ENCODE data around the gene SLC7A5.
"Not testable (repeated sequence)": the region's sequence is repeated elsewhere in the genome, so short reads cannot be mapped to it uniquely, and the experiment has no call there.

SLC7A5 gene

DNA sequence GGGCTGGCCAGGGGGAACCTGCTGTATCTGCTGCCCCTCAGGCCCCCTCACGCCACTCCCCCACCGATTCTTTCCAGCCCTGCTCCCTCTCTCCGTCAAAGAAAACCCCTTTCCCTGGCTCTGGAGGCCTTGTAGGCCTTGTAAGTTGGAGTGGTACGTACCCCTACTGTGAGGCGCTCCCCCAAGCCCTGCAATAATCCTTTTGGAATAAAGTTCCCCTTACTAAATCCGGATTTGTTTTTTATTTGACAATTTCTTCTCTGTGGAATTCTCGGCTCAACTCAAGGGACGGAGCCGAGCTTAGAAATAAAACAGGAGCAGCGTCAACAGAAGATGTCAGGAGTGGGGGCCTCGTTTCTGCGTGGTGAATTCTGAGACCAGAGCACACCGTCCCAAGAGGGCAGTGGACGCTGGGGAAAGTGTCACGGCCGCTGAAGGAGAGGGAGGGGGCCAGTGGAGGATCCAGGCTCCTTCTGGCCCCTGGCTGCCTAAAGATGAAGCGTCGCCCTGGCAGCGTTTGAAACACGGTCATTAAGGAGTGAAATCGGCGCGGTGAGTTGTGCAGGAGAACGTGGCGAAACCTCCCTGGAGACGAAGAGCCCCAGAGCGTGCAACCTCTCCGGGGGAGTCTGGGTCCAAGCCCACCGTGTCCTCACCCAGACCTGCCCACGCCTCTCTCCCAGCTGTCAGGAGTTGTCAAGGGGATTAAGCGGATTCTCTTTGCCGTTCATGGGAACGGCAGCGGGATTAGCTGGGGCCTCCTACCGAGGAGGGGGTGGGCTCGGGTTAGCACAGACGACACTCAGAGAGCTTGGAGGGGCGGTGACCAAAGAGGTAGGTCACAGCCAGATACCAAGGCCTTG lies 47.0 kb downstream of the SLC7A5 start:
- DNase-seq (ENCODE audit: low read depth in 2 of 2), result no peak

DNA sequence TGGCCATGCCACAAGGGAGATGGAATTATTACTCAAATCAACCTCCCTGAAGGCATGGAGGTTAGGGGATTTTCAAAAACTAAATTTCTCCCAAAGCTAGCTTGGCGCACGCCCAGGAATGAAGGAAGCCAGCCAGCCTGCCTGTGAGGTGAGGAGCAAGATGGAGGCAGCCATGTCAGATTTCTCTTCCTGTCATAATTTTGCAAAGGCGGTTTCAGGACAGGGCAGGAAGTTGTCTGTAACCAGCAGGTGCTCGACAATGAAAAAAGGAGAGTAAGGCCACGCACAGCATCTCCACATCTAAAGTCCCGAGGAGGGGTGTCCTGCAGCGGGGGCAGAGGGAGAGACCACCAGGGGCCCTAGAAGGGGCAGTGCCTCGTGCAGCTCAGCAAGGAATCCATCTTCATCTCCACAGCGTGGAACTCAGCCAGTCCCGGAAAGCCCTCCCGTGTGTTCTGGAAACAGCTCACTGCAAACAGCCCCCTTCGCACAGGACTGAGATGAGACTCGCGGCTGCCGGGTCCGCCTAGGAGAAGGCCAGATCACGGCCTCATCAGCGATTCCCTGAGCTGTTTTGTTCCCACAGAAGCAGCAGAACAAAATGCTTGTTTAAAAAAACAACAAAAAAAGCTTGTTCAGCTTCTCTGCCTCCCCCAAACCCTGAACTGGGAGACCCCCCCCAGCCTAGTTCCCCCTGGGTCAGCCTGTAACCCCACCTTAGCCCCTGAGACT lies 47.8 kb downstream of the SLC7A5 start:
- no peak for DNase-seq (ENCODE audit: low read depth in 2 of 2)

DNA sequence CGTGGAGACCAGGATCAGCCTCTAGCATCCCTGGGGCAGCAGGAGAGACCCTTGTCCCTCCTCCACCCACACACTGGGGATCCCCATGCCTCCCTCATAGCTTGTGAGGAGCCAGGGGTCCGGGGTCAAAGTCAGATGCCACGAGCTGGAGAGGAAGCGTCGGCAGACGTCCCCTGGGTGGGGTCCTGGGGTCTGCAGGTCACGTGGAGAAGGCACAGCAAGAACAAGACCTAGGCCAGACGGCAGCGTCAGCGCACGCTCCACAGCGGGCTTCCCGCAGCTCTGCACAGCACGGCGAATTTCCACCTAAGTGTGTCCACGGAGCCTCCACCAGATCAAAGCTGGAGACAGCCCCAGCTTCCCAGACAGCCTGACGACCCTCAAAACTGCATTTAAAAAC lies 49.3 kb downstream of the SLC7A5 start:
- no peak for DNase-seq (ENCODE audit: low read depth in 2 of 2)

DNA sequence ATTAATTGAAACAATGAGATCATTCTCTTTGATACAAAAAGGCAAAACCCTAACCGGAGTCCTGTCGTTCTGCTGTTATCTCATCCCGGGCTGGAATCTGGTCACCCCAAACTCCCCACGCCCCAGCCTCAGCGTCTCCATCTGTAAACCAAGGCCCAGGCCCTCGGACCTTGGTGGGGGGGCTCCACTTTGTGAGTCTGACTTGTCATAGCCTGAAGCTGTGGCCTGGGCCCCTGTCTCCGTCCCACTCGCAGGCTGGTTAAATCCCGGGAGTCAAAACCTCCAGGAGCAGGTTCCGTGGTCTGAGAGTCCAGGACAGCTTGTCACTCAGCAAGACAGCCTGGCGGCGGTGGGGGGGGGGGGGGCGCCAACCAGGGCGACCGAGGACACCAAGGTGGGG lies 50.0 kb downstream of the SLC7A5 start:
- DNase-seq (ENCODE audit: low read depth in 2 of 2), result no peak

DNA sequence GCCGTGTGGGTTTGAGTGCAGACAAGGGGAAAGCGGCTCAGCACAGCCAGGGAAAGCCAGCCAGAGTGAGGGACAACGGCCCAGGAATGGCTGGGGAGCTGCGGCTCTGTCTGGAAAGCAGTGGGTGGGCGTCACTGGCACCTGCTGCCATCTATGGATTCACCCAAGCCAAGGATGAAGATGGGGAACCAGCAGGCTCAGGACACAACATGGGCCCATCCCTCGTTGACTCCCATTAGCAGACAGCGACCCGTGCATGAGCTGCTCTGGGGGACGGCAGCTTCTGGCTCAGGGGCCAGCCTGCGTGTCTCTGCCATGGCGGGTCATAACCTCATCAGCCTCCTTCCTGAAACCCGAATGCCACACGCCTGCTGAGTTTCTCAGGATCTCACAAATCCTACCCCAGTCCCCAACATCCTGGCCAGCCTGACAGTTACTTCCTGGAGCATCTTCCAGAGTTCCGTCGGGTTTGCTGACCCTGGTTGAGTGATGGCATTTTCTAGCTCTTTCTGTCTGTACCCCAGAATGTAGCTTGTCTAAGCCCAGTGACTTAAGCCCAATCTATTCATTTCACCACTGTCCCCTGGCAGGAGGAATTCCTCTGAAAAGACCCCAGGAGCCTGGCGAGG lies 50.7 kb downstream of the SLC7A5 start:
- DNase-seq (ENCODE audit: low read depth in 2 of 2), result no peak

DNA sequence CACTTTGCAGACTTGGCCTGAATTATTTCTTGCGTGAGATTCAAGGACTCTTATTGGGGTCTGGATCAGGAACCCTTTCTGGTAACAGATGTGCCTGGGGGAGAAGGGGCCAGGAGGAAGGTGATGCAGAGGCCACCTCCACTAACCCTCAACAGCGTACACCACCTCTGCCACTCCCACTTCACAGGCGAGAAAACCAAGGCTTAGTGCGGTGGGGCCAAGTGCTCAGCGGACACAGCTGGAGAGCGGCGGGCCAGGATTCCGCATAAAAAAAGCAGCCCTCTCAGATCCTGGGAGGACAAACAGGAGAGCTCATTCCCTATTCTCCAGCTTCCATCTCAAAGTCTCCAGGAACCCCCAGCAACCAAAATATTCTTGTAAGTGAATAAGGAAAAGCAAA lies 51.4 kb downstream of the SLC7A5 start:
- DNase-seq (ENCODE audit: low read depth in 2 of 2), result no peak

DNA sequence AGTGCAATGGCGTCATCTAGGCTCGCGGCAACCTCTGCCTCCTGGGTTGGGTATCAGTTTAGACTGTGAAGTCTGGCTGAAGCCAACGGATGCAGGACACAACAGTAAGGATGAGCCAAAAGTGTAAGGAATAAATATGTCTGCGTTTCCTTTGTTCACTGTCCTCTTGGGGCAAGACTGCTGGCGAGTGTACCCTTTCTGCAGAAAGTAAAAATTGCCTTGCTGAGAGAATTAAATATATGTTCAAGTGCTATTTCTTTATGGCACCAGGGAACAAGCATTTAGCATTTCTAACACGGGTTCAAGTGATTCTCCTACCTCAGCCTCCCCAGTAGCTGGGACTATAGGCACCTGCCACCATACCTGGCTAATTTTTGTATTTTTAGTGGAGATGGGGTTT lies 51.9 kb downstream of the SLC7A5 start:
- not testable (repeated sequence) for DNase-seq (ENCODE audit: low read depth in 2 of 2)

DNA sequence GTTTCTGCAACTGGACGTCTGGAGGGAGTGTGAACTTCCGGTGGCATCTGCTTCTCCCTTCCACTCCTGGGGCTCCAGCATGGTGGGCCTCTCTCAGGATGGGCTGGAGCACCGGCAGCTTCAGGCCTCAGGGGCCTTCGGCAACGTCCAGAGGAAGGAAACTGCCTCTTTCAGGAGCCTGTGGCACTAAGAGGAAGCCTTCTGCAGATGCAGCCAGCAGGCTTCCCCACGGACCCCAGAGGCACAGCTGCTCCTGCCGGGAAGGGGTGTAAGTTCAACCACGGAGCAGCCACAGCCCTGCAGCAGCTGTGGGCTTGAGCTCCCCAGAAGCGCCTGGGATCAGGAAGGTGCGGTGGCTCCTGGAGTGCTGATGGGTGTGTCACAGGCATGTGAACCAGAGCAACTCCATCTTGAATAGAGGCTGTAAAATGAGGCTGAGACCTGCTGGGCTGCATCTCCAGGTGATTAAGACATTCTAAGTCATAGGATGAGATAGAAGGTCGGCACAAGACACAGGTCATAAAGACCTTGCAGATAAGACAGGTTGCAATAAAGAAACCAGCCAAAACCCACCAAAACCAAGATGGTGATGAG lies 52.7 kb downstream of the SLC7A5 start:
- DNase-seq (ENCODE audit: low read depth in 2 of 2), result no peak

DNA sequence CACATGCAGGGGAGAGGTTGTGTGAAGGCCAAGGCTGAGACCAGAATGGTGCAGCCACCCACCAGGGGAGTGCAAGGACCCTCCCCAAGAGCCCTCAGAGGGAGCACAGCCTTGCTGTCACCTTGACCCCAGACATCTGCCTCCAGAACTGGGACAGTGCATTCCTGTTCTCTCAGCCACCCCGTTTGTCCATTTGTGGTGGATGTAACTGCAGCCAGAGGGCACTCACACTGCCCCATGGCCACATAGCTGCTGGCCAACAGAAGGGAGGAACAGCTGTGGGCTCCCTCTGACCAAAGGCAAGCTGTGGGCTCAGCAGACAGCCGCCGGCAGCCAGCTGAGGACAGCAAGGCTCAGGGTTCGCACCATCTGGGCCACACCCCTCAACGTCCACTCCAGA lies 53.7 kb downstream of the SLC7A5 start:
- DNase-seq (ENCODE audit: low read depth in 2 of 2), result no peak

DNA sequence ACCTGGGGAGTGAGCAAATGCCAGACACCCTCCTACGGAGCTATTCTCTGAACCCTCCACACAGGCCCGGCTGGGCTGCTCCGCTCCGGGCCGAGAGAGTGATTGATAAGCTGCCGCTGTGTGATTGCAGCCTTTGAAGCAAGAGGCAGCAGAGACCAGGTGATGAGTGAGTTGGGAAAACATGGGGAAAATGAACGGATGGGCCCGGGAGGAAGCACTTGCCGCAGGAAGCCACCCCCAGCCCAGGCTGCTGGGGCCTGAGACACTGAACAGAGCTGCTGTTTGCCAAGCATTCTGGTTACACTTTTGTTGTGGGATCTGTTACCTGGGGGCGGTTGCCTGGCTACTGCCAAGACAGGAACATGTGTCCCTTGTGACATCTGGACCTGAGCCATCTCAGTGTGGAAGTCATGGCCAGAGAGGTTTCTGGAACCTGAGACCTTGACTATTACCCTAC lies 57.1 kb downstream of the SLC7A5 start:
- DNase-seq (ENCODE audit: low read depth in 2 of 2), result no peak

DNA sequence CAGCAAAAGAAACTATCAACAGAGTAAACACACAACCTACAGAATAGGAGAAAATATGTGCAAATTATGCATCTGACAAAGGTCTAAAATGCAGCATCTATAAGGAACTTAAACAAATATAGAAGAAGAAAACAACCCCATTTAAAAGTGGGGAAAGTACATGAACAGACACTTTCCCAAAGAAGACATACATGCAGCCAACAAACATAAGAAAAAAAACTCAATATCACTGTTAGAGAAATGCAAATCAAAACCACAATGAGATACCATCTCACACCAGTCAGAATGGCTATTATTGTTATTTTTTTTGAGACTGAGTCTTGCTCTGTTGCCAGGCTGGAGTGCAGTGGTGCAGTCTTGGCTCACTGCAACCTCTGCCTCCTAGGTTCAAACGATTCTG lies 57.9 kb downstream of the SLC7A5 start:
- DNase-seq (ENCODE audit: low read depth in 2 of 2), result not testable (repeated sequence)

DNA sequence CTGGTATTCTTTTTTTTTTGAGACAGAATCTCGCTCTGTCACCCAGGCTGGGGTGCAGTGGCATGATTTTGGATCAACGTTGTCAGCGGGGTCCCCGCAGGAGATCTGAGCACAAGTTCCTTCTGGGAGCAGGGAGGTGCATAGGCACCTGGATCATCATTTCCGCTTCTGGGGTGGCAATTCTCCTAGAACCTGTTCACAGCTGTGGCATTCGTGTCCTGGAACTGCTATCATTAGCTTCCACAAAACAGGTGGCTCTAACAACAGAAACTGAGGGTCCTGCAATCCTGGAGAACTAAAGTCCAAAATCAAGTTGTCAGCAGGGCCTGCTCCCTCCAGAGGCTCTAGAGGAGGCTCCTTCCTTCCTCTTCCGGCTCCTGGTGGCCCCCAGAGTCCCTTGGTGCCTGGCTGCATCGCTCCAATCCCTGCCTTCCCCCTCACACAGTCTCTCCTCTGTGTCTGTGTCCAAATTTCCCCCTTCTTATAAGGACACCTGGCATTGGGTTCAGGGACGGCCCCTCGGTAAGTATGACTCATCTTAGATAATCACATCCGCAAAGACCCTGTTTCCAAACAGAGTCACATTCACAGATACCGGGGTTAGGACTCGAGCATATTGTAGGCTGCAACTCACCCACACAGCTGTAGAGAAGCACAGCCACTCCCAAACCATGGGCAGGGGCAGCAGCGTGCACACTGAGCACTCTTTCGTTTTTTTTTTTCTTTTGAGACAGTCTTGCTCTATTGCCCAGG lies 60.0 kb downstream of the SLC7A5 start:
- DNase-seq (ENCODE audit: low read depth in 2 of 2), result no peak

DNA sequence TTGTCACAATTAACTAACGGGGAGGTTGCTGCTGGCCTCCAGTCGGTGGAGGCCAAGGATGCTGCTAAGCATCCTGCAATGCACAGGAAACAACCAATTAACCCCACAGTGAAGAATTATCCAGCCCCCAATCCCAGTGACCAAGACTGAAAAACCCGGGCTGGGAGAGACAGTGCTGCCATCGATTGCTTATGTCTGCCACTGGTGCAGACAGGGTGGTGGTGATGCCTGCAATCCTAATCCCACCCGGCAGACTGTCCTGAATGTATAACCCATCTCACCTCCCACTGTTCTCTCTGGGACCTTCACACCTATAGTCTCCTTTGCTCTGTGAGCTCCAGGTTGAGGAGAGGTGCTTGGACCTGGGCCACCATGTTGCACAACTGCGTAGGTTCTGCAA lies 61.2 kb downstream of the SLC7A5 start:
- no peak for DNase-seq (ENCODE audit: low read depth in 2 of 2)

DNA sequence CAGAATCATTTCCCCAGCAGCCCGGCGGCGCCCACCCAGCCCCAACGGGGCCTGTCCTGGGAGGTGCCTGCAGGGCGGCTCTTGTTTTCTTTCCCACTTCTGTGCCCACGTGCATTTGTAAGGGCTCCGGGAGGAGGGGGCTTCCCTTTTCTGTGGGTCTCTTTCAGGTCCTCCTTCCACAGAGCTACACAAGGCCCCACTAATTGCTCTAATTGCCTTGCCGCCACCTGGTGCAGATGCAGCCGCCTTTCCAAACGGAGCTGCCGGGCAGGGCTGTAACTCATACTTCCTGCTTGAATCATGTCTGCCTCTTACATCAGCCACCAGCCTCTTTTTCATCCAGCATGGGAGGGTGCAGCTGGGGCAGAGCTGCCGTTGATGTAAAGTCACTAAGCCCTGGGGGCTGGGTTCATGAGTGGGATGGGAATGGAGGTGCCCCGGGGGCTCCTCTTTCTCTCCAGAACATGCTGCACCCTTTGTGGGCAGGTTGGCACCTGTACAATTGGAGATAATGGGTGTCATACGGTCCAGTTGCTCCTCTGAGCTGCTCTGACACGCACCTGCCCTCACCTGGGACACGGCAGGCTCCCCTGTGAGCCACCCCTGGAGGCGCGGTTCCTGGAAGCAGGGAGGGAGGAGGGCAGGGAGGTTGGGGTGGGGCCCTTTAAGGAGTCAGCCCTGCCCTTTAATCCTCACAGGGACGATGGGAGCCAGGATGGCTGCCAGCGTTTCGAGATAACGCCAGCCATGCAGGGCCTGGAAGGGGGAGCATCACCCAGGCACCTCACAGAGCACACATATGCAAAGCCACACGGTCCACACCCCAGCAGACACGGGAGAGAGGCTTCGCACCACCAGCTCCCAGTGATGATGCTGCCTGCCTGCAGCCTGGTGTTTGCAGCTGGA lies 62.4 kb downstream of the SLC7A5 start:
- DNase-seq (ENCODE audit: low read depth in 2 of 2), result no peak

DNA sequence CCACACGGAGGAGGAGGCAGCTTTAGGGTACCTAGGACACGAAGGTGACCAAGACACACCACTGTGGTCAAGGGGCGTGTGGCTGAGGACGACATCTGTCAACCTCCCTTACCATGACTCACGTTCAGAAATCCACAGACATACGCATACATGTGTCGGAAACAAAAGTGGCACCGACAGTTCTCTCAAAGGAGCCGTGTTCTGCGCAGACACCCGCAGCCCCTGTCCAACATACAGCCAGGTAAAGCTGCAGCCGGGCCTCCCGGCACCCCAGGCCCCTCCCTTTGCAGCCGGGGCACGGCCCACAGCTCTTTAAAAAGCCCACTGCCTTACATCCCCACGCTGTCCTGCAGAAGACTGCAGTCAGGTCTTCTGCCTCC lies 63.1 kb downstream of the SLC7A5 start:
- DNase-seq (ENCODE audit: low read depth in 2 of 2), result no peak

DNA sequence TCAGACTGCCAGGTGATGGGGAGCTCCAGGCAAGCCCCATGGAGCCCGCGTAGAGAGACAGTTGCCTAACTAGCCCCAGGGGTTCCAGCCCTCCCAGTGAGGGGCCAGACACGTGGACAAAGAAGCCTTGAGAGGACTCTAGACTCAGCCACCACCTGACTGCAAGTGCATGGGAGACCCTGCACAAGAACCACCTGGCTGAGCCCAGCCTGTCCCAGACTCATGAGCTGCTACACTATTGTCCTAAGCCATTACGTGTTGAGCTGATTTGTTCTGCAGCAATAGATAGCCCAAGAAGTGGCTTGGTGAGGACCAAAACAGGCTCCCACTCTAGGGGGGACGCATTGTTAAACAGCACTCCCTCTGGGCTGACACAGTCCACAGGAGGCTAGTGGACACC lies 65.9 kb downstream of the SLC7A5 start:
- DNase-seq (ENCODE audit: low read depth in 2 of 2), result no peak

DNA sequence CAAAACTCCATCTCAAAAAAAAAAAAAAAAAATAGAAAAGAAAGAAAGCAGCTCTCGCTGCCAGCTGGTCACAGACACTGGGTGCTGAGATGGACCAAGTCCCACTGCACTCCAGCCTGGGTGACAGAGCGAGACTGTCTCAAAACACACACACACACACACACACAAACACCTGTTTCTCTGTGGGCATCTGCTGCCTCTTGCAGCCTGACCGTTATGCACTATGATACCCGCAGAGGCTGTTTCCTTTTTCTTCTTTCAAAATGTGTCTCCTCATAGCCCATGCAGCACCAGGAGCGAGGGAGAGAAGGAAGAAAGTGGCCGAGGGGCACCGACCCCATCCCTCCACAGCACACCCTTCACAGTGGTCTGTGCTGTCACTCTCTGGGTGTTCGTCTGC lies 66.6 kb downstream of the SLC7A5 start:
- no peak for DNase-seq (ENCODE audit: low read depth in 2 of 2)

DNA sequence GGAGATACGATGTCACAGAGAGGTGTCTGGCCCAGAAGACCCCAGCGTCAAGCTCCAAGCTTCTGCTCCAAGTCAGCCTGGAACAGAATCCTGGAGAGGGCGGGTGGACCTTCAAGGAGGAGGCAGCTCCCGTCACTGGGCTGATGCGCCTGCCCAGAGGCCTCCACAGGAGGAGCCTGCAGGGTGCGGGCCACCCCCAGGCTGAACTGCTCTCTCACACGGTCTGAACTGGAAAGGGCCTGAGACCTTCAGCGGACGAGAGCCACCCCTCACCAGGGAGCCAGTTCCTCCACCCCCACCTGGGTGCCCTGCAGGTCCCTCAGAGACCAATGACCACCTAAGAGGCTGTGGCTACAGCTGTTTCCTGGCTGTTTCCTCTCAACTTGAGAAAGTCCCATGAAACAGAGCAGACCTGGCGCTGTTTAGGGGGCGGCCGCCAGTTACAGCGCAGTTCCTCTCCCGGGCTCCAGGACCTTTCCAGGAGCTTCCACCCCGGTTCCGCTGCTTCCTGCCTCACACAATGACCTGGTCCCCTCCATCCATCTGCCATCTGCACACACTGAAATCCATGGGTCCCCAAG lies 67.5 kb downstream of the SLC7A5 start:
- no peak for DNase-seq (ENCODE audit: low read depth in 2 of 2)

DNA sequence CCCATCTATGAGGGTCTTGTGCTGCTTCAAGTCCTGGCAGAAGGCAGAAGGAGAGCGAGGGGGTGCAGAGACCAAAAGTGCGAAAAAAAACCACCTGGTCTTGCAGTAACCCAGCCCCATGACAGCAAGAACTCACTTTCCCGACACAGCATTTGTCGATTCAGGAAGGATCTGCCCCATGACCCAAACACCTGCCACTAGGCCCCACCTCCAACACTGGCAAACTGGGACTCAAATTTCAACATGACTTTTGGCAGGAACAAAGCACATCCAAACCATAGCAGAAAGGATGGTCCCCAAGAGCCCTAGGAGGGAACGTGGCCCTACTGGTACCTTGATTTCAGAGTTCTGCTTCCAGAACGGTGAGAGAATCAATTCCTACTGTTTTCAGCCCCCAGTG lies 68.8 kb downstream of the SLC7A5 start:
- DNase-seq (ENCODE audit: low read depth in 2 of 2), result no peak

DNA sequence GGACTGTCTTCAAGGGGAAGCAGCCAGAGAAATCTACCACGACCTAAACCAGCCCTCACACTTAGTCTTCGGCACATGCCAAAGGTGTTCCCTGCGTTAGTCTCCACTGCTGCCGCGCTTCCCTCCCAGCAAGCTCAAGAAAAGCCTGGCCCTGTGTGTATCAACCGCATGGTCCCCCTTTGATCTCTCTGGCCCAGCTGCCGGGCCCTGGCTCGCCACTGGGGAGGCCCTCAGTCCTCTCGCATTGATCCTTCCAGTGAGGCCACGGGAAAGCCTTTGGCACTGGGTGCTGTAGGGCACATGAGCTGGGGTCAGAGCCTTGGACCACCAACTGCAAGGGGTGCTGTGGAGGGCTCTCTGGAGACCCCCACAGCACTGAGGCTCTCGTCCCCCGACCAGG lies 74.0 kb downstream of the SLC7A5 start:
- no peak for DNase-seq (ENCODE audit: low read depth in 2 of 2)

All from stimulated activated CD8-positive, alpha-beta memory T cell treated with anti-CD3 and anti-CD28 coated beads, Interleukin-7, amount 100 ng/mL, for 1 hour (primary cell).